ENCODE data around the gene APIP. TPM values are rescaled to one million over a fixed set of nuclear protein-coding genes. Genes with fewer than 3 reads are reported as not detected.

Gene APIP
- total and polyA plus RNA-seq, 12 donors = 17.2 to 34.9 (median 31.1) TPM

DNA sequence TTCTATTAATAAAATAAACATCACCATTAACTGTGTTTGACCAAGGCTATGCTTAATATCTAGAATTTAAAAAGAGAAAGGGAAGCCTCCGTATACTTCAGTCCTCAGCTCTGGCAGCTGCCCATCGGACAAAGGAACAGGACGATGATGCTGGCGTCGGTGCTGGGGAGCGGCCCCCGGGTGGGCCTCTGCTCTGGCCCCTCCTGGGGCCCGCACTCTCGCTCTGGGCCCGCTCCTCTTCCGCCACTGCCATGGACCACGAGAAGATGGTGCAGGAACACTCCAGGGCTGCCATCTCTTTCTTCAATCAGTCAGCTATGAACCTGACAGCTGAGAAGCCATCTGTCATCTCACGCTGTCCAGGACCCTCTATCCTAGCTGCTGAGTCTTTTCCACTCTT is 25.5 kb upstream of the APIP start:
- no peak for DNase-seq
- no peak for TF ChIP-seq CTCF (IDR thresholded peaks at IDR 0.05)
- peak in 2 of 8 donors; percentile 18 to 59 for ATAC-seq

DNA sequence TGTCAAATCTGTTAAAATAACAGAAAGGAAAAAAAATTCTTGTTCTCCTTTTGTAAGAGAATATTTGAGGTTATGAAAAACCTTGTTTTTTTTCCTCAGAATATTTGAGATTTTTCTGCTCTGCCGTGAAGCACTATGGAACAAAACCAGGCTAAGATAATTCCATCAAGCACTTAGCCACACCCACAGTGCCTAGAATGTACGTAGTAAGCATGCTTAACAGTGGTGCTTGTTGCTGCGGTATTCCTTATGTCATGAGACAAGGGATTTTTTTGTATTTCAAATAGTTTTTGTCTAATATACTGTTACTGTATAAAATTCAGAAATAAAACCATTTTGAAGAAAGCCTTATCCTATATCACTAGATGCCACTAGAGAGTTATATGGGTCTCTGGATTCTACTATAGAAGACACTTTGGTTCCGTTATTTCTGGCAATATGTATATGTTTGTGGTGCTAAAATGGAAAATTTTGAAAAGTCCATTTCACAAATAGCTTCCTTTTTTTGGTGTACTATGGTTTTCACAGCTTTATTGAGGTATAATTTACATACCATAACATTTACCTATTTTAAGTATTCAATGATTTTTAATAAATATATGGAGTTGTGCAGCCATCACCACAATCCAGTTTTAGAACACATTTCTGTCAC is 24.0 kb upstream of the APIP start:
- intact Hi-C loops (cut with DNase I) = no loop called here
- peaks cover 0 to 17% (median 4%) of the 10 kb centered on the region in 9 donors for H3K36me3 ChIP-seq

More for the DNA sequence above, 25.5 kb upstream of the APIP start:
- H3K4me3 ChIP-seq = no peak overlapping the region
- peaks cover 0 to 14% (median 3%) of the 10 kb centered on the region in 11 donors for H3K9me3 ChIP-seq
- no peak overlapping the region for H3K27ac ChIP-seq
- peaks cover 0 to 26% (median 6%) of the 10 kb centered on the region in 9 donors for H3K4me1 ChIP-seq
- no peaks in the 10 kb centered on the region for H3K27me3 ChIP-seq
- intact Hi-C loops (cut with DNase I) = no loop called here
- peaks cover 0 to 19% (median 4%) of the 10 kb centered on the region in 9 donors for H3K36me3 ChIP-seq
- WGBS, 2 donors = 95 to 96% methylated on average over 13 of the region's 13 CpGs

DNA sequence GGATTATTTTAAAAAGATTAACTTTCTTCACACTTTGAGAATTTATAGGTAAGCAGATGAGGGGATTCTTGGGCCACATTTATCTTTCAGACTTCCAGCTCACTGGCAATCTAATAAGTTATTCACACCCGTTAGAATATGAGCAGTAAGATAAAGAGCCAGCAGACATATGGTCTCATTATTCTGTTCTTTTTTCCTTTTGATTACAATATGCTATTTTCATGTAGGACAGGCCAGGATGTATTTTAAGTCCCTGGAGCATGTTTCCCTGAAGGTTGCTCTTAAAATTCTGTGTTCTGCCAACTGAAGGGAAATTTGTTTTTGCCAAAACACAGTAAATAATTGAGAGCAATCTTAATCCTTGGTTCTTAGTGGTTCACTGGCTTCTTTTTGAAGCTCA is 22.4 kb upstream of the APIP start:
- Histone ChIP-seq H3K27ac (no peak overlapping the region), H3K4me1 (peaks cover 0 to 26% (median 6%) of the 10 kb centered on the region in 9 donors), H3K36me3 (peaks cover 0 to 15% (median 0%) of the 10 kb centered on the region in 9 donors), H3K4me3 (no peak overlapping the region), H3K9me3 (no peaks in the 10 kb centered on the region), H3K27me3 (no peaks in the 10 kb centered on the region)
- no peak for TF ChIP-seq CTCF (IDR thresholded peaks at IDR 0.05)
- no peak for DNase-seq
- 23 to 37% methylated on average over 1 of the region's 1 CpG for WGBS, 2 donors
- intact Hi-C loops (cut with DNase I) = loop anchor here in 2 of 10 donors (5.0 to 10.0 kb wide), 2 partner anchors 46 to 439 kb away; no protein-coding TSS in a partner anchor
- no peak for ATAC-seq

More for the DNA sequence above, 24.0 kb upstream of the APIP start:
- 51 to 59% methylated on average over 4 of the region's 4 CpGs for WGBS, 2 donors
- Histone ChIP-seq H3K27ac (no peak overlapping the region), H3K9me3 (peaks cover 0 to 12% (median 3%) of the 10 kb centered on the region in 11 donors), H3K4me3 (no peak overlapping the region), H3K27me3 (no peaks in the 10 kb centered on the region), H3K4me1 (peaks cover 0 to 26% (median 6%) of the 10 kb centered on the region in 9 donors)
- peak in 2 of 8 donors; percentile 72 to 77 for ATAC-seq
- no peak for TF ChIP-seq CTCF (IDR thresholded peaks at IDR 0.05)
- no peak for DNase-seq

DNA sequence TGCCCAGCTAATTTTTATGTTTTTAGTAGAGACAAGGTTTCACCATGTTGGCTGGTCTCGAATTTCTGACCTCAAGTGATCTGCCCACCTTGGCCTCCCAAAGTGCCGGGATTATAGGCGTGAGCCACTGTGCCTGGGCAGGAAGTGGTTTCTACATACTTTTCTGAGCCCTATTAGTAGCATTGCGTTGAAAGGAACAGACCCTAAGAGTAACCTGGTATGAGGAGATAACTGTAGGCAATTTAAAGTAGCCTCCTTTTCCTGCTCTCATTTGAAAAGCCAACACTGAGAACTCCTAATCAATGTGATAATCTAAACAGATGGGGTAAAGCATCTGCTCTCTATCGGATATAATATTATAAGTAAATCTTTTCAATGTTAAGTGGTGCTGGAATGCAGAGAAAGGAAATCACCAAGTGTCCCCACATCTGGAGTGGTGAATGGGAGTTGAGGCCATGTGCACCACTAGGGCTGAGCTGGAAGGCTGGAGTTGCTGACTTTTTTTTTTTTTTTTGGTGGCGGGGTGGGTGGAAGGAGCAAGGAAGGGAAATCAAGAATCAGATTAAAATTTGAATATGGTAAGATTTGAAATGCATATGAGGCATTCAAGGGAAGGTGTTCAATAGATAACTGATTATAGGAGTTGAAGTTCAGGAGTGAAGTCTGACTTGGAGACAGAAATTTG is 20.9 kb upstream of the APIP start:
- no peaks in the 10 kb centered on the region for H3K27me3 ChIP-seq
- ATAC-seq (no peak), DNase-seq (no peak)
- peaks cover 0 to 29% (median 5%) of the 10 kb centered on the region in 9 donors for H3K36me3 ChIP-seq
- H3K4me1 ChIP-seq = peaks cover 0 to 26% (median 6%) of the 10 kb centered on the region in 9 donors
- intact Hi-C loops (cut with DNase I) = loop anchor here in 2 of 10 donors (5.0 to 10.0 kb wide), 2 partner anchors 48 to 440 kb away; no protein-coding TSS in a partner anchor
- no peaks in the 10 kb centered on the region for H3K9me3 ChIP-seq
- no peak overlapping the region for H3K4me3 ChIP-seq
- no peak for TF ChIP-seq CTCF (IDR thresholded peaks at IDR 0.05)
- H3K27ac ChIP-seq = no peak overlapping the region
- 94 to 96% methylated on average over 6 of the region's 6 CpGs for WGBS, 2 donors

Measured in heart right ventricle (tissue), 16 donors.